GM12878 (cell line): Measurements from ENCODE around the gene COL5A1. TPM values are rescaled to one million over a fixed set of nuclear protein-coding genes. Genes with fewer than 3 reads are reported as not detected.

ENCODE experiments used
- ATAC-seq: fragments of 200-7000 bp; cut with Tn5 transposase; 3 replicates; pipeline ENCODE4 v1.9.1; 2020; ENCODE audit warnings: mild to moderate bottlenecking, moderate library complexity
- BruUV-seq: library from RNA; stranded (reverse); fragments of 400-500 nt; replicated peaks from 2 replicates; lab custom pipeline; 2021; lab: Mats Ljungman, UMichigan
- CTCF ChIA-PET: fragments of 300-600 bp; sonication (Branson Sonifier 250); formaldehyde crosslinking; extraction: SDS; loops from one replicate; lab custom pipeline; 2021; ENCODE audit warnings: inconsistent platforms; lab: Yijun Ruan, JAX
- POLR2A ChIA-PET: fragments of 350-600 bp; formaldehyde crosslinking; extraction: SDS; loops from one replicate; lab custom pipeline; 2021; ENCODE audit warnings: inconsistent platforms; lab: Charles Lee
- RAD21 ChIA-PET: fragments of 300-600 bp; sonication (Branson Sonifier 250); formaldehyde crosslinking; loops from one replicate; lab custom pipeline; 2023; ENCODE audit warnings: antibody characterized with exemption; ENCODE audit not compliant: unreplicated experiment; lab: Charles Lee
- SMC1A ChIA-PET: fragments of 300-600 bp; sonication (Branson Sonifier 250); formaldehyde crosslinking; loops from one replicate; lab custom pipeline; 2023; ENCODE audit not compliant: unreplicated experiment, uncharacterized antibody; lab: Charles Lee
- DNase-seq: peaks from one replicate; pipeline ENCODE4 v3.0.0-alpha.2; 2011; ENCODE audit warnings: low read depth, low spot score
- FAIRE-seq: peaks from 3 replicates; lab custom pipeline; 2011; peaks lifted over from hg19 to GRCh38; lab: Jason Lieb, UNC
- H2AFZ ChIP-seq: 2 replicates; pipeline ENCODE4 v1.6.0; 2011; ENCODE audit warnings: low read depth, low read length, control low read depth; ENCODE audit not compliant: control insufficient read depth
- H3K27ac ChIP-seq: 2 replicates; pipeline ENCODE4 v1.5.1; 2011; ENCODE audit warnings: control low read depth; ENCODE audit not compliant: control insufficient read depth, insufficient read depth
- H3K27me3 ChIP-seq, 2 experiments: replicated peaks in 1 of 2; 2 replicates each; pipeline versions ENCODE4 v1.6.0 to v1.6.1; 2011; ENCODE audit warnings: low read length in 1 of 2; ENCODE audit not compliant: control insufficient read depth in 2 of 2, insufficient read depth in 2 of 2
- H3K36me3 ChIP-seq, 2 experiments: 2 replicates each; pipeline ENCODE4 v1.5.1; 2011; ENCODE audit warnings: low read length in 1 of 2; ENCODE audit not compliant: control insufficient read depth in 2 of 2, insufficient read depth in 2 of 2
- H3K4me1 ChIP-seq: 2 replicates; pipeline ENCODE4 v1.6.1; 2011; ENCODE audit warnings: mild to moderate bottlenecking, low read length, moderate library complexity, mixed read lengths; ENCODE audit not compliant: control insufficient read depth, insufficient read depth
- H3K4me2 ChIP-seq: 2 replicates; pipeline ENCODE4 v1.6.0; 2011; ENCODE audit warnings: control low read depth; ENCODE audit not compliant: control insufficient read depth, insufficient read depth
- H3K4me3 ChIP-seq: fragments of 200-600 bp; sonication (generic); 2 replicates; pipeline ENCODE4 v1.5.1; 2016
- H3K79me2 ChIP-seq: 2 replicates; pipeline ENCODE4 v1.6.0; 2011; ENCODE audit warnings: low read length; ENCODE audit not compliant: control insufficient read depth, insufficient read depth
- H3K9ac ChIP-seq: 2 replicates; pipeline ENCODE4 v1.8.0; 2011; ENCODE audit warnings: low read length, control low read depth, mixed read lengths; ENCODE audit not compliant: control insufficient read depth, insufficient read depth
- H3K9me3 ChIP-seq: replicated peaks from 3 replicates; pipeline ENCODE4 v1.5.1; 2011; ENCODE audit warnings: mild to moderate bottlenecking, low read length; ENCODE audit not compliant: control insufficient read depth, insufficient read depth
- H4K20me1 ChIP-seq: 2 replicates; pipeline ENCODE4 v1.6.0; 2011; ENCODE audit not compliant: control insufficient read depth, insufficient read depth
- ASH2L ChIP-seq: fragments of 300-600, 200-600 bp; sonication (generic); IDR thresholded peaks from 2 replicates; pipeline ENCODE4 v1.6.1; 2017; ENCODE audit warnings: low read depth, mild to moderate bottlenecking, borderline replicate concordance
- ATF3 ChIP-seq: IDR thresholded peaks from 2 replicates; pipeline ENCODE4 v1.6.1; 2011; ENCODE audit warnings: low read depth, mild to moderate bottlenecking, low read length, moderate library complexity, borderline replicate concordance; ENCODE audit errors: extremely low read depth
- CHD4 ChIP-seq: fragments of 200-600 bp; sonication (generic); IDR thresholded peaks from 2 replicates; pipeline ENCODE4 v1.6.1; 2016; ENCODE audit warnings: mild to moderate bottlenecking
- DPF2 ChIP-seq: fragments of 450-650 bp; IDR thresholded peaks from 2 replicates; pipeline ENCODE4 v1.6.1; 2017; ENCODE audit warnings: mild to moderate bottlenecking
- FOXM1 ChIP-seq: IDR thresholded peaks from 2 replicates; pipeline ENCODE4 v1.6.1; 2012; ENCODE audit warnings: low read depth, mild to moderate bottlenecking, inconsistent platforms, low read length, moderate library complexity
- HCFC1 ChIP-seq: fragments of 150-350 bp; IDR thresholded peaks from 2 replicates; pipeline ENCODE4 v1.6.1; 2014; ENCODE audit warnings: low read length
- IKZF1 ChIP-seq: fragments of 450-650 bp; conservative IDR thresholded peaks from 2 replicates; pipeline ENCODE4 v1.6.1; 2017; ENCODE audit warnings: antibody characterized with exemption, mild to moderate bottlenecking
- IRF4 ChIP-seq: IDR thresholded peaks from 2 replicates; pipeline ENCODE4 v1.6.1; 2011; ENCODE audit warnings: low read depth, low read length
- PAX5 ChIP-seq: IDR thresholded peaks from 2 replicates; pipeline ENCODE4 v1.6.1; 2011; ENCODE audit warnings: low read depth, low read length, borderline replicate concordance
- RB1 ChIP-seq: fragments of 450-650 bp; formaldehyde crosslinking; IDR thresholded peaks from 2 replicates; pipeline ENCODE4 v1.6.1; 2017; ENCODE audit warnings: mild to moderate bottlenecking, borderline replicate concordance
- SIN3A ChIP-seq: IDR thresholded peaks from 2 replicates; pipeline ENCODE4 v1.6.1; 2012; ENCODE audit warnings: low read depth, low read length, improper control_type of control experiment
- SIX5 ChIP-seq: IDR thresholded peaks from 2 replicates; pipeline ENCODE4 v1.6.1; 2011; ENCODE audit warnings: mild to moderate bottlenecking, low read depth, low read length, moderate library complexity; ENCODE audit not compliant: severe bottlenecking
- SMAD1 ChIP-seq: fragments of 450-650 bp; IDR thresholded peaks from 2 replicates; pipeline ENCODE4 v1.6.1; 2018; ENCODE audit warnings: mild to moderate bottlenecking, low read depth; ENCODE audit not compliant: partially characterized antibody
- SREBF1 ChIP-seq: IDR thresholded peaks from 2 replicates; pipeline ENCODE4 v1.6.1; 2012; ENCODE audit warnings: mild to moderate bottlenecking, low read length
- SRF ChIP-seq, 2 experiments: IDR thresholded peaks; 2 replicates each; pipeline ENCODE4 v1.6.1; 2011; ENCODE audit warnings: low read depth in 2 of 2, low read length in 2 of 2, mild to moderate bottlenecking in 1 of 2, moderate library complexity in 1 of 2
- ZBTB33 ChIP-seq: fragments of 450-650 bp; IDR thresholded peaks from 2 replicates; pipeline ENCODE4 v1.6.1; 2017; ENCODE audit warnings: mild to moderate bottlenecking
- ZBTB4 ChIP-seq: fragments of 450-650 bp; formaldehyde crosslinking; IDR thresholded peaks from 2 replicates; pipeline ENCODE4 v1.4.0; 2022; ENCODE audit warnings: mild to moderate bottlenecking, moderate library complexity
- ZNF217 ChIP-seq: fragments of 450-650 bp; IDR thresholded peaks from 2 replicates; pipeline ENCODE4 v1.6.1; 2017; ENCODE audit warnings: antibody characterized with exemption, mild to moderate bottlenecking
- ZNF274 ChIP-seq: IDR thresholded peaks from one replicate; pipeline ENCODE4 v1.8.0; 2011; ENCODE audit not compliant: insufficient read length, insufficient read depth
- WGBS: methylation state at CpG from one replicate; pipeline ENCODE4 v1.1.6; 2016; ENCODE audit warnings: low lambda C conversion rate; ENCODE audit not compliant: insufficient replicate concordance, insufficient coverage; ENCODE audit errors: missing lambda C conversion rate; 5-methylcytosine and 5-hydroxymethylcytosine counted together
- in situ Hi-C: fragments of 300-500 bp; cut with MboI; formaldehyde crosslinking; loops from 9 replicates; pipeline ENCODE4 v1.14.3; 2018; ENCODE audit warnings: mixed read lengths
- intact Hi-C: fragments of 100-400 bp; cut with micrococcal nuclease; formaldehyde crosslinking; loops from one replicate; pipeline ENCODE4 v1.14.2; 2022; ENCODE audit not compliant: unreplicated experiment
- polyA plus RNA-seq, 11 experiments: library from polyadenylated mRNA; depleted of rRNA in 4 of 11; unstranded in 6 of 11; stranded (reverse) in 5 of 11; fragments of >200 nt; fragmentation: Nextera tagmentation in 4 of 11; fragmentation: Illumina TruSeq in 1 of 11; extraction: Ambion mirVana in 4 of 11; extraction: Trizol in 1 of 11; gene quantifications; 1 replicate in 1 of 11; 2 replicates in 10 of 11; pipeline versions ENCODE4 v1.2.1 to v1.2.3, GENCODE V29; 2011 to 2016; ENCODE audit warnings: inconsistent platforms in 2 of 11, missing spikeins in 2 of 11, low read depth in 1 of 11
- total RNA-seq, 4 experiments: library from RNA; depleted of rRNA in 3 of 4; stranded (reverse); fragments of >200 nt in 3 of 4; fragmentation: Illumina TruSeq in 1 of 4; extraction: Trizol in 1 of 4; gene quantifications; 2 replicates each; pipeline versions ENCODE4 v1.2.1 to v1.2.3, GENCODE V29; 2013 to 2021
- TF ChIP-seq, protein P1 (sequence below), 3 experiments: IDR thresholded peaks in 2 of 3; conservative IDR thresholded peaks in 1 of 3; 2 replicates each; pipeline ENCODE4 v1.5.1; 2011; ENCODE audit warnings: low read depth in 3 of 3, low read length in 3 of 3, mild to moderate bottlenecking in 3 of 3, control low read depth in 2 of 3, moderate library complexity in 2 of 3, inconsistent platforms in 1 of 3, mixed read lengths in 1 of 3; ENCODE audit not compliant: control insufficient read depth in 2 of 3, insufficient read depth in 1 of 3; ENCODE audit errors: extremely low read depth in 1 of 3

COL5A1 gene
- total and polyA plus RNA-seq, 10 of the 15 experiments (the other 5 are each of a cell fraction or from before 2014, with no cell fraction given) = under 0.01 to 0.15 (median 0.13) TPM; not detected in 4

- Histone ChIP-seq H3K9me3 (no peaks in the 10 kb centered on the region; the same call in 2 of the 3 replicates), H3K36me3 (no peaks in the 10 kb centered on the region), H3K9ac (no peak overlapping the region), H4K20me1 (no peaks in the 10 kb centered on the region), H3K27ac (no peak overlapping the region), H3K27me3 (no peaks in the 10 kb centered on the region; a peak in 1 of 4 replicates), H3K4me1 (no peaks in the 10 kb centered on the region), H3K4me3 (no peak overlapping the region), H3K4me2 (no peak overlapping the region), H2AFZ (no peak overlapping the region), H3K79me2 (no peaks in the 10 kb centered on the region)
- intact Hi-C loops = no loop called here
- ChIA-PET RAD21 (no interaction called here), CTCF (interaction anchor here (0.6 kb wide), 1 partner anchor 11 kb away, joined by 3 read pairs; no protein-coding TSS in a partner anchor), POLR2A (no interaction called here), SMC1A (no interaction called here)
- FAIRE-seq (no peak), DNase-seq (no peak), ATAC-seq (no peak)
- 22% methylated on average over 3 of the region's 3 CpGs for WGBS
- in situ Hi-C loops = no loop called here
- TF ChIP-seq RB1 (no peak), DPF2 (no peak), SREBF1 (no peak), ATF3 (no peak), IKZF1 (no peak), SIX5 (no peak), SRF (IDR thresholded peaks at IDR 0.05; ENCODE audit: low read depth in 2 of 2, low read length in 2 of 2) (no peak), HCFC1 (no peak), ZNF274 (no peak), CHD4 (no peak), IRF4 (no peak), ASH2L (no peak), PAX5 (no peak), ZNF217 (no peak), SMAD1 (no peak), SIN3A (no peak), FOXM1 (no peak), ZBTB33 (no peak), ZBTB4 (CRISPR knock-in tag) (no peak)
- TF ChIP-seq, protein P1, sequence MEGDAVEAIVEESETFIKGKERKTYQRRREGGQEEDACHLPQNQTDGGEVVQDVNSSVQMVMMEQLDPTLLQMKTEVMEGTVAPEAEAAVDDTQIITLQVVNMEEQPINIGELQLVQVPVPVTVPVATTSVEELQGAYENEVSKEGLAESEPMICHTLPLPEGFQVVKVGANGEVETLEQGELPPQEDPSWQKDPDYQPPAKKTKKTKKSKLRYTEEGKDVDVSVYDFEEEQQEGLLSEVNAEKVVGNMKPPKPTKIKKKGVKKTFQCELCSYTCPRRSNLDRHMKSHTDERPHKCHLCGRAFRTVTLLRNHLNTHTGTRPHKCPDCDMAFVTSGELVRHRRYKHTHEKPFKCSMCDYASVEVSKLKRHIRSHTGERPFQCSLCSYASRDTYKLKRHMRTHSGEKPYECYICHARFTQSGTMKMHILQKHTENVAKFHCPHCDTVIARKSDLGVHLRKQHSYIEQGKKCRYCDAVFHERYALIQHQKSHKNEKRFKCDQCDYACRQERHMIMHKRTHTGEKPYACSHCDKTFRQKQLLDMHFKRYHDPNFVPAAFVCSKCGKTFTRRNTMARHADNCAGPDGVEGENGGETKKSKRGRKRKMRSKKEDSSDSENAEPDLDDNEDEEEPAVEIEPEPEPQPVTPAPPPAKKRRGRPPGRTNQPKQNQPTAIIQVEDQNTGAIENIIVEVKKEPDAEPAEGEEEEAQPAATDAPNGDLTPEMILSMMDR (IDR thresholded peaks at IDR 0.05 in 2 of 3, conservative IDR thresholded peaks at IDR 0.05 in 1 of 3; ENCODE audit: control insufficient read depth in 2 of 3, extremely low read depth in 1 of 3, insufficient read depth in 1 of 3, low read depth in 3 of 3, low read length in 3 of 3) = no peak
- no TSS peak for BruUV-seq
Measured at GRCh38 chr9:134616341-134616740, 25.3 kb upstream of the COL5A1 start.
